H9 (cell line): Measurements from ENCODE around the gene TLK2. TPM values are rescaled to one million over a fixed set of nuclear protein-coding genes. Genes with fewer than 3 reads are reported as not detected.

Experiments used
- DNase-seq: peaks from one replicate; pipeline ENCODE4 v3.0.0-alpha.2; 2017
- H2AFZ ChIP-seq: one replicate; pipeline ENCODE4 v1.6.1; 2013; ENCODE audit warnings: mild to moderate bottlenecking, low read length, control low read depth, moderate library complexity
- H2AK5ac ChIP-seq: 2 replicates; pipeline ENCODE4 v1.6.1; 2013; ENCODE audit warnings: low read length, control low read depth, mixed read lengths; ENCODE audit not compliant: insufficient read length
- H2BK120ac ChIP-seq: one replicate; pipeline ENCODE4 v1.6.1; 2013; ENCODE audit warnings: low read depth, mild to moderate bottlenecking, low read length, control low read depth, inconsistent platforms; ENCODE audit not compliant: poor library complexity, severe bottlenecking
- H2BK12ac ChIP-seq: 2 replicates; pipeline ENCODE4 v1.6.1; 2013; ENCODE audit warnings: low read length, control low read depth, mixed read lengths, low read depth; ENCODE audit not compliant: insufficient read length
- H2BK15ac ChIP-seq: 2 replicates; pipeline ENCODE4 v1.6.1; 2013; ENCODE audit warnings: low read depth, low read length, control low read depth
- H2BK20ac ChIP-seq: one replicate; pipeline ENCODE4 v1.6.1; 2013; ENCODE audit warnings: low read depth, mild to moderate bottlenecking, low read length, control low read depth, inconsistent platforms; ENCODE audit not compliant: poor library complexity, severe bottlenecking
- H2BK5ac ChIP-seq: 2 replicates; pipeline ENCODE4 v1.6.1; 2013; ENCODE audit warnings: low read length, control low read depth, mixed read lengths; ENCODE audit not compliant: insufficient read length
- H3K14ac ChIP-seq: 2 replicates; pipeline ENCODE4 v1.6.1; 2013; ENCODE audit warnings: low read length, control low read depth; ENCODE audit not compliant: insufficient read depth
- H3K18ac ChIP-seq: 2 replicates; pipeline ENCODE4 v1.6.1; 2013; ENCODE audit warnings: low read depth, mild to moderate bottlenecking, mixed read lengths, low read length, control low read depth; ENCODE audit not compliant: insufficient read length
- H3K23ac ChIP-seq: 2 replicates; pipeline ENCODE4 v1.6.1; 2013; ENCODE audit warnings: low read length, control low read depth, mixed read lengths, low read depth; ENCODE audit not compliant: insufficient read length
- H3K23me2 ChIP-seq: 2 replicates; pipeline ENCODE4 v1.6.1; 2013; ENCODE audit warnings: low read depth, mild to moderate bottlenecking, mixed read lengths, low read length, control low read depth; ENCODE audit not compliant: insufficient read length, poor library complexity, severe bottlenecking
- H3K27ac ChIP-seq: 2 replicates; pipeline ENCODE4 v1.5.1; 2013; ENCODE audit warnings: low read length, control low read depth, mixed read lengths, low read depth; ENCODE audit not compliant: insufficient read length
- H3K27me3 ChIP-seq: 2 replicates; pipeline ENCODE4 v1.6.1; 2013; ENCODE audit warnings: low read length, control low read depth, inconsistent platforms; ENCODE audit not compliant: insufficient read depth
- H3K4ac ChIP-seq: 2 replicates; pipeline ENCODE4 v1.6.1; 2013; ENCODE audit warnings: low read depth, mild to moderate bottlenecking, control low read depth, inconsistent platforms, low read length, moderate library complexity
- H3K4me1 ChIP-seq: 2 replicates; pipeline ENCODE4 v1.6.1; 2013; ENCODE audit warnings: low read length, control low read depth, inconsistent platforms; ENCODE audit not compliant: insufficient read depth
- H3K4me2 ChIP-seq: 2 replicates; pipeline ENCODE4 v1.6.1; 2013; ENCODE audit warnings: low read length, control low read depth, mixed read lengths; ENCODE audit not compliant: insufficient read length, insufficient read depth
- H3K56ac ChIP-seq: 2 replicates; pipeline ENCODE4 v1.6.1; 2013; ENCODE audit warnings: low read depth, mild to moderate bottlenecking, mixed read lengths, low read length, control low read depth; ENCODE audit not compliant: insufficient read length
- H3K79me1 ChIP-seq: 2 replicates; pipeline ENCODE4 v1.6.1; 2013; ENCODE audit warnings: low read depth, mild to moderate bottlenecking, moderate library complexity, low read length, control low read depth, inconsistent platforms; ENCODE audit not compliant: insufficient read depth, poor library complexity, severe bottlenecking
- H3K79me2 ChIP-seq: 2 replicates; pipeline ENCODE4 v1.6.1; 2013; ENCODE audit warnings: low read length, control low read depth, inconsistent platforms; ENCODE audit not compliant: insufficient read depth
- H3K9ac ChIP-seq: 2 replicates; pipeline ENCODE4 v1.6.1; 2013; ENCODE audit warnings: low read length, control low read depth, mixed read lengths; ENCODE audit not compliant: insufficient read length; ENCODE audit errors: extremely low read depth
- H3K9me3 ChIP-seq: one replicate; pipeline ENCODE4 v1.6.1; 2013; ENCODE audit warnings: low read depth, low read length, inconsistent platforms; ENCODE audit not compliant: control insufficient read depth
- H3T11ph ChIP-seq: one replicate; pipeline ENCODE4 v1.6.1; 2013; ENCODE audit warnings: mild to moderate bottlenecking, low read length, control low read depth, inconsistent platforms
- H4K20me1 ChIP-seq: one replicate; pipeline ENCODE4 v1.6.1; 2013; ENCODE audit not compliant: control insufficient read depth, insufficient read length, insufficient read depth
- H4K5ac ChIP-seq: 2 replicates; pipeline ENCODE4 v1.6.1; 2013; ENCODE audit warnings: low read depth, mild to moderate bottlenecking, mixed read lengths, low read length, control low read depth; ENCODE audit not compliant: insufficient read length
- H4K8ac ChIP-seq: replicated peaks from 2 replicates; pipeline ENCODE4 v1.6.1; 2013; ENCODE audit warnings: low read length, control low read depth, mixed read lengths, low read depth; ENCODE audit not compliant: insufficient read length
- H4K91ac ChIP-seq: 2 replicates; pipeline ENCODE4 v1.6.1; 2013; ENCODE audit warnings: low read depth, mild to moderate bottlenecking, moderate library complexity, mixed read lengths, low read length, control low read depth; ENCODE audit not compliant: insufficient read length
- H3K27ac Mint-ChIP-seq, 3 experiments: 2 replicates in 2 of 3; 3 replicates in 1 of 3; pipeline ENCODE4 v1.8.0; 2020 to 2021; ENCODE audit warnings: mixed read lengths in 3 of 3, mild to moderate bottlenecking in 1 of 3, moderate library complexity in 1 of 3
- H3K27me3 Mint-ChIP-seq: 2 replicates; pipeline ENCODE4 v1.8.0; 2021; ENCODE audit warnings: low read depth, mild to moderate bottlenecking, moderate library complexity, mixed read lengths
- H3K36me3 Mint-ChIP-seq, 3 experiments: 2 replicates in 2 of 3; 3 replicates in 1 of 3; pipeline ENCODE4 v1.8.0; 2020 to 2021; ENCODE audit warnings: low read depth in 3 of 3, mixed read lengths in 3 of 3; ENCODE audit not compliant: insufficient read depth in 1 of 3
- H3K4me1 Mint-ChIP-seq, 2 experiments: 2 replicates each; pipeline ENCODE4 v1.8.0; 2020; ENCODE audit warnings: mixed read lengths in 2 of 2
- H3K4me3 Mint-ChIP-seq, 2 experiments: 2 replicates in 1 of 2; 3 replicates in 1 of 2; pipeline ENCODE4 v1.8.0; 2020 to 2021; ENCODE audit warnings: mild to moderate bottlenecking in 2 of 2, mixed read lengths in 2 of 2, moderate library complexity in 1 of 2
- H3K9me3 Mint-ChIP-seq, 2 experiments: 2 replicates in 1 of 2; 3 replicates in 1 of 2; pipeline ENCODE4 v1.8.0; 2020; ENCODE audit warnings: mild to moderate bottlenecking in 2 of 2, mixed read lengths in 2 of 2, moderate library complexity in 1 of 2
- CTCF ChIP-seq: fragments of 200-600 bp; sonication (generic); conservative IDR thresholded peaks from 3 replicates; pipeline ENCODE4 v1.8.0; 2021; ENCODE audit warnings: antibody characterized with exemption, mild to moderate bottlenecking
- WGBS: extraction: QIAGEN DNeasy Blood & Tissue Kit; methylation state at CpG from one replicate; pipeline ENCODE4 v1.1.7; 2013; ENCODE audit warnings: missing lambda C conversion rate, low lambda C conversion rate, mixed read lengths; ENCODE audit not compliant: insufficient read length; ENCODE audit errors: extremely low coverage; 5-methylcytosine and 5-hydroxymethylcytosine counted together
- total RNA-seq: library from RNA; stranded (reverse); gene quantifications from 2 replicates; pipeline ENCODE4 v1.2.1, GENCODE V29; 2021

Gene TLK2
- total RNA-seq, 1 experiment from 2014 or later, result 63.7 TPM

- H3K36me3 Mint-ChIP-seq, result no peaks in the 10 kb centered on the region
Measured at GRCh38 chr17:62648956-62649294, 170.3 kb downstream of the TLK2 start.

More at GRCh38 chr17:62648956-62649294, 170.3 kb downstream of the TLK2 start:
- Histone ChIP-seq H3K23me2 (peaks cover 11% of the 10 kb centered on the region), H2BK15ac (no peak overlapping the region), H4K91ac (no peak overlapping the region), H2BK5ac (no peak overlapping the region), H2BK20ac (no peak overlapping the region), H2AFZ (no peak overlapping the region), H4K20me1 (no peaks in the 10 kb centered on the region), H3K27me3 (no peaks in the 10 kb centered on the region; the same call in 1 of the 2 replicates), H3K4me1 (no peaks in the 10 kb centered on the region; the same call in 1 of the 2 replicates), H3K23ac (no peak overlapping the region), H3K18ac (no peak overlapping the region), H2BK12ac (no peak overlapping the region), H4K8ac (no peak overlapping the region), H3K9me3 (no peaks in the 10 kb centered on the region), H3K4me2 (no peak overlapping the region), H4K5ac (no peak overlapping the region), H3K79me2 (no peaks in the 10 kb centered on the region), H3T11ph (no peak overlapping the region), H3K4ac (no peak overlapping the region), H2BK120ac (no peak overlapping the region), H3K27ac (no peak overlapping the region), H3K56ac (no peak overlapping the region), H3K9ac (no peak overlapping the region), H3K79me1 (no peaks in the 10 kb centered on the region), H3K14ac (no peak overlapping the region), H2AK5ac (no peak overlapping the region)
- H3K9me3 Mint-ChIP-seq, result no peaks in the 10 kb centered on the region
- no CpG with 5 or more reads among the region's 6 CpGs for WGBS
- no peak for TF ChIP-seq CTCF
- peak; percentile 56 for DNase-seq
- H3K27me3 Mint-ChIP-seq, result peaks cover 21% of the 10 kb centered on the region
- peak overlapping the region in 2 of 3 experiments; percentile 58 to 91; a peak in 1 of 7 replicates for H3K27ac Mint-ChIP-seq
- no peak overlapping the region for H3K4me3 Mint-ChIP-seq
- peaks cover 29 to 38% of the 10 kb centered on the region in 2 experiments for H3K4me1 Mint-ChIP-seq
